Measurements from ENCODE around the gene SPRR2B. TPM values are rescaled to one million over a fixed set of nuclear protein-coding genes. Genes with fewer than 3 reads are reported as not detected.

Gene SPRR2B
- total RNA-seq (2013; cell fraction: nucleolus; rRNA removed), result not detected in 2 replicates
- total RNA-seq (2014; rRNA removed) (not detected in 2 replicates), total RNA-seq (2014; rRNA removed; fragmentation: Illumina TruSeq; extraction: Trizol) (not detected in 2 replicates), total RNA-seq (2021) (not detected in 2 replicates), polyA plus RNA-seq (2011; rRNA removed) (not detected in 2 replicates), polyA plus RNA-seq (2014; fragmentation: Illumina TruSeq; extraction: Trizol) (not detected in 2 replicates), polyA plus RNA-seq (2014; fragmentation: Nextera tagmentation; extraction: Ambion mirVana) (not detected), polyA plus RNA-seq (2014; rRNA removed) (not detected in 2 replicates), polyA plus RNA-seq (2016; fragmentation: Nextera tagmentation; extraction: Ambion mirVana) (not detected), polyA minus RNA-seq (2011; rRNA and poly(A)+ RNA removed) (not detected in 2 replicates), Bru-seq, nascent RNA (not detected), BruChase-seq, experiment 1, labeled RNA remaining after a 6-hour chase (not detected), BruChase-seq, experiment 2, labeled RNA remaining after a 2-hour chase (not detected)
- polyA plus RNA-seq (2011; ENCODE audit: low read depth), result not detected
- not detected in 2 replicates for polyA plus RNA-seq (2011; cell fraction: cytosol; rRNA removed)
- polyA plus RNA-seq (2011; cell fraction: nucleus; rRNA removed), result not detected in 2 replicates
- polyA plus RNA-seq (2012), result not detected in 2 replicates
- not detected in 2 replicates for polyA minus RNA-seq (2011; cell fraction: cytosol; rRNA and poly(A)+ RNA removed)
- polyA minus RNA-seq (2011; cell fraction: nucleus; rRNA and poly(A)+ RNA removed), result not detected in 2 replicates
- long read RNA-seq, experiment 1, result 0 reads
- long read RNA-seq, experiment 2, result 0 reads

DNA sequence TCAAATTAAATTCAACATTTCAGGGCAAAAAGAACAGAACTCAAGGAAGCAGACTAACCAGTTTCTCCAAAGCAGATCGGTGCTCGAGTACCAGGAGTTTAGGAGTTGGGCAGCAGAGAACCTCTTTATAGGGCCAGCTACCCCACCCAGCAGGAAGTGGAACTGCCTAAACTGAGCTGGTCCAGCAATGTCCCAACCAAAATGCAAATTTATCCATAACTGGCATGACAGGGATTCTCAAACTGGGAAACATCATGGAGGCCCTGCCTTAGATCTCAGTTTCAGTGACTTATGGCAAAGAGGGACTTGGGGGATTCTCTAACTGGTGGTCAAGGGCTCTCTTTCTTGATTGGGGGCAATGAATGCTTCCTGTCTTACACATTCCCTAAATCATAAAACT, at the start of gene SPRR2B:
TSS of gene SPRR2B (minus strand) at position 101 of the 400 bp plus-strand sequence. CDS start 772 bp downstream, outside the sequence.
- no TSS peak for BruUV-seq (replicated peaks)
- 51% methylated on average over 2 of the region's 2 CpGs for WGBS (ENCODE audit: insufficient coverage, insufficient replicate concordance, low lambda C conversion rate, missing lambda C conversion rate)
- Histone ChIP-seq H3K4me3 (no peak within 1 kb of the TSS), H3K36me3 (ENCODE audit: control insufficient read depth in 2 of 2, insufficient read depth in 2 of 2, low read length in 1 of 2) (no peaks in the 10 kb centered on the region), H3K79me2 (ENCODE audit: control insufficient read depth, insufficient read depth, low read length) (no peaks in the 10 kb centered on the region), H3K27ac (ENCODE audit: control insufficient read depth, insufficient read depth) (no peak within 1 kb of the TSS), H2AFZ (ENCODE audit: control insufficient read depth, low read depth, low read length) (no peak within 1 kb of the TSS), H3K4me1 (ENCODE audit: control insufficient read depth, insufficient read depth, low read length) (no peaks in the 10 kb centered on the region), H4K20me1 (ENCODE audit: control insufficient read depth, insufficient read depth) (no peaks in the 10 kb centered on the region), H3K9ac (ENCODE audit: control insufficient read depth, insufficient read depth, low read length) (no peak within 1 kb of the TSS), H3K27me3 (replicated peaks in 1 of 2; ENCODE audit: control insufficient read depth in 2 of 2, insufficient read depth in 2 of 2, low read length in 1 of 2) (no peaks in the 10 kb centered on the region), H3K4me2 (ENCODE audit: control insufficient read depth, insufficient read depth) (no peak within 1 kb of the TSS), H3K9me3 (replicated peaks; ENCODE audit: control insufficient read depth, insufficient read depth, low read length) (no peaks in the 10 kb centered on the region)
- SMC1A ChIA-PET (ENCODE audit: uncharacterized antibody, unreplicated experiment), result no interaction called here
- RAD21 ChIA-PET (ENCODE audit: unreplicated experiment), result no interaction called here
- TF ChIP-seq POLR2A (IDR thresholded peaks at IDR 0.05; ENCODE audit: low read depth, low read length), result no peak
- TF ChIP-seq, protein P1, sequence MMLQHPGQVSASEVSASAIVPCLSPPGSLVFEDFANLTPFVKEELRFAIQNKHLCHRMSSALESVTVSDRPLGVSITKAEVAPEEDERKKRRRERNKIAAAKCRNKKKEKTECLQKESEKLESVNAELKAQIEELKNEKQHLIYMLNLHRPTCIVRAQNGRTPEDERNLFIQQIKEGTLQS (IDR thresholded peaks at IDR 0.05; ENCODE audit: borderline replicate concordance, extremely low read depth, low read depth, low read length), result no peak
- no peak for TF ChIP-seq MTA3 (IDR thresholded peaks at IDR 0.05; ENCODE audit: borderline replicate concordance, low read length)
- TF ChIP-seq STAT1 (conservative IDR thresholded peaks at IDR 0.05), result no peak
- no peak for TF ChIP-seq IKZF1 (conservative IDR thresholded peaks at IDR 0.05)
- TF ChIP-seq, protein P2, sequence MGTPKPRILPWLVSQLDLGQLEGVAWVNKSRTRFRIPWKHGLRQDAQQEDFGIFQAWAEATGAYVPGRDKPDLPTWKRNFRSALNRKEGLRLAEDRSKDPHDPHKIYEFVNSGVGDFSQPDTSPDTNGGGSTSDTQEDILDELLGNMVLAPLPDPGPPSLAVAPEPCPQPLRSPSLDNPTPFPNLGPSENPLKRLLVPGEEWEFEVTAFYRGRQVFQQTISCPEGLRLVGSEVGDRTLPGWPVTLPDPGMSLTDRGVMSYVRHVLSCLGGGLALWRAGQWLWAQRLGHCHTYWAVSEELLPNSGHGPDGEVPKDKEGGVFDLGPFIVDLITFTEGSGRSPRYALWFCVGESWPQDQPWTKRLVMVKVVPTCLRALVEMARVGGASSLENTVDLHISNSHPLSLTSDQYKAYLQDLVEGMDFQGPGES (IDR thresholded peaks at IDR 0.05), result no peak
- TF ChIP-seq, protein P3, sequence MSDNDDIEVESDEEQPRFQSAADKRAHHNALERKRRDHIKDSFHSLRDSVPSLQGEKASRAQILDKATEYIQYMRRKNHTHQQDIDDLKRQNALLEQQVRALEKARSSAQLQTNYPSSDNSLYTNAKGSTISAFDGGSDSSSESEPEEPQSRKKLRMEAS (IDR thresholded peaks at IDR 0.05; ENCODE audit: low read depth, low read length), result no peak
- ATAC-seq (no peak), FAIRE-seq (no peak), DNase-seq (ENCODE audit: low read depth, low spot score) (no peak)
- CTCF ChIA-PET, result interaction anchor here (1.1 to 1.8 kb wide), 2 partner anchors 13 to 121 kb away, joined by 3 to 4 read pairs; no protein-coding TSS in a partner anchor
- intact Hi-C loops (cut with micrococcal nuclease; ENCODE audit: unreplicated experiment) (loop anchor here (1.0 kb wide), 1 partner anchor 22 kb away; no protein-coding TSS in a partner anchor), in situ Hi-C loops (cut with MboI) (no loop called here)
- POLR2A ChIA-PET, result no interaction called here
